PFSK-1 (cell line): Measurements from ENCODE around the gene KRR1.

Source experiments
- POLR2AphosphoS5 ChIP-seq: IDR thresholded peaks from 2 replicates; pipeline ENCODE4 v1.6.1; 2012; ENCODE audit warnings: low read depth, mild to moderate bottlenecking, control low read depth, low read length, moderate library complexity
- SIN3A ChIP-seq: IDR thresholded peaks from 2 replicates; pipeline ENCODE4 v1.6.1; 2012; ENCODE audit warnings: mild to moderate bottlenecking, low read length, moderate library complexity, borderline replicate concordance; ENCODE audit not compliant: insufficient read depth
- TAF1 ChIP-seq: IDR thresholded peaks from 2 replicates; pipeline ENCODE4 v1.6.1; 2012; ENCODE audit warnings: low read length, control low read depth, borderline replicate concordance; ENCODE audit not compliant: insufficient read depth
- TF ChIP-seq, protein P1 (sequence below), 2 experiments: IDR thresholded peaks; 2 replicates each; pipeline versions ENCODE4 v1.6.1 to v1.8.0; 2011 to 2012; ENCODE audit warnings: low read depth in 2 of 2, low read length in 2 of 2, control low read depth in 1 of 2, inconsistent platforms in 1 of 2, mild to moderate bottlenecking in 1 of 2, moderate library complexity in 1 of 2; ENCODE audit not compliant: insufficient read depth in 1 of 2

DNA sequence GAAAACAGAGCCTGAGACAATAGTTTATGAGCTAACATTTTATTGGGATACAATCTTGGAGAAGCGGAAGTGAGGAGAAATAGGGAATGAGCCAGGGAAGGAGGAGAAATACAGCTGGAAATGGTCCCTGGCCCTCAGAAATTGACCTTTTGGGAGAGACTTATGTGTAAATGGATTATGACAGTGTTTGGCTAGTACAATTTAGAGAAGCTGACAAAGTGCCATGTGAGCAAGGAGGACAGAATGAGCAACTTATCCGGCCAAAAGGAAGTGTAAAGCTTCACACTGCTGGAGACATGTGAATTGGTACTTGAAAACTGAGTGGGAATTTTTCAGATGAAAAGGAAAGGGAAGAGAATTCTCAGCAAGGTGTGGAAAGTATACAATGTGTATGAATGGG is 28.0 kb downstream of the KRR1 start:
- TF ChIP-seq TAF1, result no peak
- TF ChIP-seq POLR2AphosphoS5, result no peak
- TF ChIP-seq, protein P1, sequence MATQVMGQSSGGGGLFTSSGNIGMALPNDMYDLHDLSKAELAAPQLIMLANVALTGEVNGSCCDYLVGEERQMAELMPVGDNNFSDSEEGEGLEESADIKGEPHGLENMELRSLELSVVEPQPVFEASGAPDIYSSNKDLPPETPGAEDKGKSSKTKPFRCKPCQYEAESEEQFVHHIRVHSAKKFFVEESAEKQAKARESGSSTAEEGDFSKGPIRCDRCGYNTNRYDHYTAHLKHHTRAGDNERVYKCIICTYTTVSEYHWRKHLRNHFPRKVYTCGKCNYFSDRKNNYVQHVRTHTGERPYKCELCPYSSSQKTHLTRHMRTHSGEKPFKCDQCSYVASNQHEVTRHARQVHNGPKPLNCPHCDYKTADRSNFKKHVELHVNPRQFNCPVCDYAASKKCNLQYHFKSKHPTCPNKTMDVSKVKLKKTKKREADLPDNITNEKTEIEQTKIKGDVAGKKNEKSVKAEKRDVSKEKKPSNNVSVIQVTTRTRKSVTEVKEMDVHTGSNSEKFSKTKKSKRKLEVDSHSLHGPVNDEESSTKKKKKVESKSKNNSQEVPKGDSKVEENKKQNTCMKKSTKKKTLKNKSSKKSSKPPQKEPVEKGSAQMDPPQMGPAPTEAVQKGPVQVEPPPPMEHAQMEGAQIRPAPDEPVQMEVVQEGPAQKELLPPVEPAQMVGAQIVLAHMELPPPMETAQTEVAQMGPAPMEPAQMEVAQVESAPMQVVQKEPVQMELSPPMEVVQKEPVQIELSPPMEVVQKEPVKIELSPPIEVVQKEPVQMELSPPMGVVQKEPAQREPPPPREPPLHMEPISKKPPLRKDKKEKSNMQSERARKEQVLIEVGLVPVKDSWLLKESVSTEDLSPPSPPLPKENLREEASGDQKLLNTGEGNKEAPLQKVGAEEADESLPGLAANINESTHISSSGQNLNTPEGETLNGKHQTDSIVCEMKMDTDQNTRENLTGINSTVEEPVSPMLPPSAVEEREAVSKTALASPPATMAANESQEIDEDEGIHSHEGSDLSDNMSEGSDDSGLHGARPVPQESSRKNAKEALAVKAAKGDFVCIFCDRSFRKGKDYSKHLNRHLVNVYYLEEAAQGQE (IDR thresholded peaks at IDR 0.05; ENCODE audit: insufficient read depth in 1 of 2, low read depth in 2 of 2, low read length in 2 of 2), result no peak
- TF ChIP-seq SIN3A, result no peak
